Activated gamma-delta T cell (primary cell): Measurements from ENCODE around the gene MOSPD3.
"Not testable (repeated sequence)": the region's sequence is repeated elsewhere in the genome, so short reads cannot be mapped to it uniquely, and the experiment has no call there.

ENCODE experiments used
- DNase-seq: peaks from one replicate; lab custom pipeline; 2025; lab: John Stamatoyannopoulos, UW

MOSPD3 gene

DNA sequence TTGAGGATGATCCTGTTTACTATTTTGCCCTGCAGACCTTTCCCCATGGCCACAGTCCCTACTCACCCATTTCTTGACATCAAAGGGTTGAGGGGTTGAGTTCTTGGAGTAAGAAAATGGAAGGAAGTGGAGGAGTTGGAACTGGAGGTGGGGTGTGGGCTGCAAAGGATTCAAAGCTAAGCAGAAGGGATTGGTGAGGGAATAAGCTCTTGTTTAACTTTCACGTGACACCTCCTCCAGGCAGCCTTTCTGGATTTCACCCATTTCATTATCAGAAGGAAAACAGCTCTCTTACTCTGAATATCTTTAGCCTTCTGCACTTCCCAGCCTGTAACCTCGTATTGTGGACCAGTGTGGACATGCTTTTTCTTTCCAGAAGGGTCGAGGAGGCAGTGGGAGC is 13.7 kb downstream of the MOSPD3 start:
- no peak for DNase-seq

DNA sequence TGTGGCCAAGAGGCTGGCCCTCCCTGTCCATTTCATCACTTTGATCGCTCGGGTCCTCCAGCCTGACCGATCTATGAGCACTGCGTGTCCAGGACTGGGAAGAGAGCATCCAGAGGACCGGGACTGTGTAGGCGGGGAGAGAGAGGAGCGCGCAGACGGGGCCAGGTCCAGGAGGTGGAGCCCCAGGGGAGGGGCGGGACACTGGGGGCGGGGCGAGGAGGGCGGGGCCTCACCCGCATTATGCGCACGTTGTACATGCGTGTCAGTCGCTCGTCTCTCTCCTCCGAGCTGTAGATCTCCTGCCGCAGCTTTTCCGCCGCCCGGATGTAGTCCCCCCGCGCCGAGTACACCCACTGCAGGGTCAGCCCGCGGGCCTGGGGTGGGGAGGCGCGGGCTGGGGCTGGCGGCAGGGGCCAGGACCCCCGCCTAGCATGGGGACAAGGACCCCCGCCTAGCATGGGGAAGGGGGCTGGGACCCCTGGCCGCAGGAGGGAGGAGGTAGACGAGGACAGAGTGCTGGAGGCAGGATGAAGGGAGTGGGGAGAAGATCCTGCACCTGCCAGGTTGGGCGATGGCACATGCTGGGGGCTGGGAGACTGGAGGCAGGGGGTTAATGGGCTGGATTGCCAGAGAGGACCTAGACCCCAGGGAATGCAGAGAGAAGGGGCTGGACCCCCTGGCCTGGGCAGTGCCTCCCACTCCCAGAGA is 14.3 kb downstream of the MOSPD3 start:
- peak; percentile 81 for DNase-seq

DNA sequence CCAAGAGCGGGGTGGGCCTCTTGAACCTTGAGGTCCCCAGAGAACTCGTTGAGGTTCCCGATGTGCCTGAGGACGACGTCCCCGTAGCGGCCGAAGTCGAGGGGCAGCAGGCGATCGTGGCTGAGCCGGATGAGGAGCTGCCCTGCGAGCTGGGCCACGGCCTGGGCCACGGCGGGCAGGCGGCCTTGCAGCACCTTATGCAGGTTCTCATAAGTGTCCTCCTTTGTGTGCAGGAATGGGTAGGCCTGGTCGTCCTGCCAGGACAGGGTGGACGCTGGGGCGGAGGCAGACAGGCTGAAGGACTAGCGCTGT is 14.9 kb downstream of the MOSPD3 start:
- DNase-seq = no peak

DNA sequence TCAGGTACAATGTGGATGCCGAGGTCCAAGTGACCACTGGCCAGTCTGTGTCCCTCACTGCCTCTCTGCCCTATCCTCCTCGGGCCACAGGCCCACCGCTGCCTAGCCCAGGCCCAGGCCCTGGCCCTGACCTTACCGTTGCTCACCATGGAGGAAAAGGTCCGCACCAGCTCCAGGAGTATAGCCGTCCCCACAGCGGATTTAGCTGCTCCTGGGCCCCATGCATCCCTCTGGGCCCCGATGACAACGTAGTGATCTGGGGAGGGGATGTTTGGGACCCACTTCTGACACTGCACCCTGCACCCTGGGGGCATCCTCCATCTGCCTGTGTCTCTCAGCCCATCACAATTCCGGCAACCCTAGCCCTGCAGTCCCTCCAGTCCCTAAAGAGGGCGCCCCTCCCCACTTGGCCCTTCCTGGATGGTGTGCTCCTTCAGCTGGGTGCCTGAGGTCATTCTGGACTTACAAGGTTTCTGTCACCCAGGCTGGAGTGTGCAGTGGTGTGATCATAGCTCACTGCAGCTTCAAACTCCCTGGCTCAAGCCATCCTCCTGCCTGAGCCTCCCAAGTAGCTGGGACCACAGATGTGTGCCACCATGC is 16.9 kb downstream of the MOSPD3 start:
- DNase-seq = no peak

DNA sequence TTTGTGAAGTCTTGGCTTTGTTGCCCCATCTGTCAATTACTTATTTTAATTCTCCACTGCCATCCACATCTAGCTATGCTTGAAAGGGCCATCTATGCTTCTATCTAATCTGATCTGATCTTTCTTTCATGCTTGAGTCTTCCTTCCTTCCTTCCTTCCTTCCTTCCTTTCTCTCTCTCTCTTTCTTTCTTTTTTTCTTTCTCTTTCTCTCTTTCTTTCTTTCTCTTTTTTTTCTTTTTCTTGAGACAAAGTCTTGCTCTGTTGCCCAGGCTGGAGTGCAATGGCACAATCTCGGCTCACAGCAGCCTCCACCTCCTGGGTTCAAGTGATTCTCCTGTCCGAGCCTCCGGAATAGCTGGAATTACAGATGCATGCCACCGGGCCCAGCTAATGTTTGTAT is 17.7 kb downstream of the MOSPD3 start:
- DNase-seq = no peak

DNA sequence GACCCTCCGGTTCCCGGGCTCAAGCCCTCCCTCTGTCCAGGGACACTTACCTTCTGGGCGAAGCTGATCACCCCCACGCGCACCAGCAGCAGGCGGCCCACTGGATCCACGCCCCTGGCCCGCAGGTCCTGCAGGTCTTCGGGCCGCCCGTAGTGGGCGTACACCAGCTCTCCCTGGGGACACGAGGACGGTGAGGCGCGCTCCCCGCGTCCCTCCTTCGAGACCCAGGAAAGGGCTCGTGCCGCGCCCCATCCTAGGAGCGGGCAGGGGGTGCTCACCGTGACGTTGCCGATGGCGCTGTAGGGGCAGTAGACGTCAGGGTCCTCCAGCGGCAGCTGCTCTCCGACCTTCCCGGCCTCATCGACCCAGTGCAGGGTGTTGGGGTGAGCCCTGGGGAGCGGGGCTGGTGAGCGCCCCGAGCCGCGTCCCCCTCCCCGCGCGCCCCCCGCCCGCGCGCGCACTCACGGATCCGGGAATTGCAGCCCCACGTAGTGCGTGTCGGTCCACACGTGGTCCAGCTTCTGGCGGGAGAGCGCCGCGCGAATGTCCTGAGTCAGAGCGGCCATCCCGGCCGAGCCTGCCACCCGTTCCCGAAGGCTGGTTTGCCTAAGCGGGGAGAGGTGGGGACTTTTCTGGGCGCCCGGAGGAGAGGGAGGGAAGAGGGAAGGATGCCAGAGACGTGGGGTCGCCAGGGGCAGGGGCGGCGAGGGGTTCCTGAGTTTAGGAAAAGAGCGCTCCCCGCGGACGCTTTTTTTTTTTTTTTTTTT is 20.8 kb downstream of the MOSPD3 start:
- DNase-seq = peak; percentile 29

DNA sequence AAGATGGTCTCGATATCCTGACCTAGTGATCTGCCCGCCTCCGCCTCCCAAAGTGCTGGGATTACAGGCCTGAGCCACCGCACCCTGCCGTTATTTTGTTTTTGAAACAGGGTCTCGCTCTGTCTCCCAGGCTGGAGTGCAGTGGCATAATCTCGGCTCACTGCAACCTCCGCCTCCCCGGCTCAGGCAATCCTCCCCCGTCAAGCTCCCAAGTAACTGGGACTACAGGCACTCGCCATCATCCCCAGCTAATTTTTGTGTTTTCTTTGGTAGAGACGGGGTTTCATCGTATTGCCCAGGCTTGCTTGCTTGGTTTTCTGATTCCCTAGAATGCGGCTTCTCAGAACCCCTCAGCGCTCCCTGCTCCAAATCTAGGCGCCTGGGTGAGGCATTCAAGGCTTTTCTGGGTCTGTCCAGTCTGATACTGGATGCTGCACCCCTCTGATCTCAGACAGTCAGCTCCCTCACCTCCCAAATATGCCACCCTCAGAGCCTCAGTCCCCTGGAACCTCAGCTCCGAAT is 27.7 kb downstream of the MOSPD3 start:
- DNase-seq = no peak

DNA sequence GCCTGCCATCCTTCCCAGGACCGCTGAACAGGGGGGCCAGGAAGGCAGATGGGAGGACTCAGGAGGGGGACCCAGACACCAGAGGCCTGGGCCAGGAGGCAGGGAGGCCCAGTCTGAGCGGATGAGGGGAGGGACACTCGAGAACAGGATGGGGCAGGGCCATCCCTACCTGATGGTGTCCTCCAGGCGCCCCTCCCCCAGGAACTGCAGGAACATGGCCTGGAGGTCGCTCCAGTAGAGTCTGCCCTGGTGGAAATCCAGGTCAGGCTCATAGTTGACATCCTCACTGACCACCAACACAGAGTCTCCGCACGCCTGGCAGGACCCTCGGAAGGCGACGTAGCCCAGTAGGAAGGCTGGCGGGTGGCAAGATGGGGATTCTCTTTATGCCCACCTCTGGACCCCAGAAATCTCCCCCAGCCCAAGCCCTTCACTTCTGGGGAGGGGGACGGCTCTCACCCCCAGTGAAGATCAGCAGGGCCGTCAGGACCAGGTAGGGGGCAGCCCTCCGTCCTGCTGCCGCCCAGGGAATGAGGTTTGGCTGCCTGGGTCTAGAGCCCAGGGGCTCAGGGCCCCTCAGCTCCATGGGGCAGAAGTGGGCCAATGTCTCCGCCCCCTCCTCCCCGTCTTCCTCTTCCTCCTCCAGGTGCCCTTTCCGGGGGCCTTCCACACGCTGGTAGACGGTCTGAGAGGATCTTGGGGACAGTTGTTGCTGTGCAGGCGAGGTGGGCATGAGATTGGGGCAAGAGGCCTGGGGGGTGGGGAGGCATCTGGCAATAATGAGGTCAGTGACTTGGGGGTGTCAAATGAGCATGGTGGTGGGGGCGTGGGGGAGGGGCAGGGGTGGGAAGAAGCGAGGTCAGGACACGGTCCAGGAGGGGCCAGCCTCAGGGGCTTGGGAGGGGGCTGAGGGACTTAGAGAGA is 28.4 kb downstream of the MOSPD3 start:
- no peak for DNase-seq

DNA sequence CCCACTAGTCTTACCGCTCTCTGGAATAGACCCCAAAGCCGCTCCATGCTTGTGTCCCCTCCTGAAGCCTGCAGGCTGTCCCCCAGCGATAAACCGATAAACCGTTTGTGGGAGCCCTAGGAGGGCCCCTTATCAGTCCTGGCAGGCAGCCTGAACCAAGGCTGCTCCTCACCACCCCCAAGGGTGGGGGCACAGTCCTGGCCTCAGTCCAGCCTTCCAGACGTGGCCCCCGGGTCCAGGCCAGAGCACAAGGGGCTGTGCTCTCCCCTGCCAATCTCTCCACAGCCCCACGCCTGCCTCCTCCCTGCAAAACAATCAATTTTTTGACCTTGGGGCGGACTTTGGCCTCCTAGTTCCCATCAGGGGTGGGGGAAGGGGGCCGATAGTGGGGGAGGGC is 29.1 kb downstream of the MOSPD3 start, which contains the start of gene TFR2:
Gene TFR2, minus strand, starts transcription at position 90 of the 397 bp plus-strand sequence. Its CDS starts 43 bp downstream, at position 47.
- no peak for DNase-seq

DNA sequence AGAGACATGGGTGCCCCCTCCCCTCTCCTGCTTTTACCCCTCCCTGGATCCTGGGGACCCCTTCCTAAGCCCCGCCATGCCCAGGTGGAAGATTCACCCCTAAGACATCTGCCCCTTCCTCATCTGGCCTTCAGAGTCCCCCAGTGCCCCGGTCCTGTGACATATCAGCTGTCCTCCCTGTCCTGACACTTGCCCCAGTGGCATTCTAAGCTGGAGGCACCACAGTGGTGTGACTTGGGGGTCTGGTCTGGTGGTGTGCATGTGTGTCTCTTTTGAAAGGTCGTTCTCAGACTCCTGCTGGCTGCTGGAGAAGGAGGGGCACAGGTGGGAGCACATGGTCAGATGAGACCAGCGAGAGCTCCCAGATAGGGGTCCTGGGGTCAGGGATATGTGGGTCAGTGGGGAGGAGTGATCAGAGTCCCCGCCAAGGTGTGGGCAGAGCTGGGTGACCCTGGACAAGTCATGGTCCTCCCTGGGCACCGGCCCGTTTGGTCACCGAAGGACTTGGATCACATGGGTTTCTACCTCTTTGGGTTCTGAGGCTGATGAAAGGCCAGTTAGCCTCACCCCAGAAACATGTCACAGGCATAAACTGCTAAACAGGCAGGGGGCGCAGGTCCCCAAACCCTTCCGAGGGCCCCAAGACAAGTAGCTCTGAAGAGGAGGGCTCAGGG is 29.7 kb downstream of the MOSPD3 start:
- DNase-seq = no peak

DNA sequence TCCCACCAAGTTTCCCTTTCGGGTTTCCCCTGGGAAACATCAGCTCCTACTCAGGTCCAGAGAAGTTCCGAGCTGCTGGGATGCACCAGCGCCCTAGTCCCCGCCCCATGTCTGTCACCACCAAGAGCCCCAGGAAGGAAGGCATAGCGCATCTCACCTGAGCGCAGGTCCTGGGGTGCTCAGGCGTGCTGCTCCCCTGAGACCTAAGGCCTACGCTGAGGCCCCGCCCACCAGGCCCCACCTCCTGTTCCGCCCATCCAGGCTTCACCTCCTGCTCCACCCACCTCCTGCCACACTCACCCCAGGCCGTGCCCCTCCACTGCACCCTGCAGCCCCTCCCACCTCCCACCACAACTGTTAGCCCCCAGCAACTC is 30.2 kb downstream of the MOSPD3 start:
- DNase-seq = no peak

DNA sequence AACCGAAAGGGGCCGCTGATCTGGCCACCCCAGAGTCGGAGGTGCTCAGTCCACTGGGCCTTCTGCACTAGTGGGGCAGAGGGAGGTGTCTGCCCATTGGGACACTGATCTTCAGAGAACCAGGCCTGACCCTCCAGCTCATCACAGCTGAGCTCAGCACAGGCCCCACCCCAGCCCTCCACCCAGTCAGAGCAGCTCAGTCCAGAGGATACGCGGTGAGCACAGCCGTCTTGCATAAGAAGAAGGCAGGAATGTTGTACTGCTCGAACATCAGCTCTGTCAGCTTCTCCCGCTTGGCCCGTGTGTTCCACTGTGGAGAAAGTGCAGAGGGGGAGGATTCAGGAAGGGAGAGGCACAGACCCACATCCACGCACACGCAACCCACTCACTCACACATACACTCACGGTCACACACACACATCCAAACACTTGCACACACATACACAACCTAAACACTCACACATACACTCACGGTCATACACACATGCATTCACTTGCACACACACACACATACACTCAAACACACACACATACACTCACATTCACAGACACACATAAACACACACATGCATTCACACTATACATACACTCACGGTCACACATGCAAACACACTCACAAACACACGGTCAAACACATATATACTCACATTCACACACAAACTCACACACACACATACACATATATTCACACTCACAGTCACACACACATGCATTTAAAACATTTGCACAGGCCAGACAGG is 37.7 kb downstream of the MOSPD3 start:
- DNase-seq = no peak

DNA sequence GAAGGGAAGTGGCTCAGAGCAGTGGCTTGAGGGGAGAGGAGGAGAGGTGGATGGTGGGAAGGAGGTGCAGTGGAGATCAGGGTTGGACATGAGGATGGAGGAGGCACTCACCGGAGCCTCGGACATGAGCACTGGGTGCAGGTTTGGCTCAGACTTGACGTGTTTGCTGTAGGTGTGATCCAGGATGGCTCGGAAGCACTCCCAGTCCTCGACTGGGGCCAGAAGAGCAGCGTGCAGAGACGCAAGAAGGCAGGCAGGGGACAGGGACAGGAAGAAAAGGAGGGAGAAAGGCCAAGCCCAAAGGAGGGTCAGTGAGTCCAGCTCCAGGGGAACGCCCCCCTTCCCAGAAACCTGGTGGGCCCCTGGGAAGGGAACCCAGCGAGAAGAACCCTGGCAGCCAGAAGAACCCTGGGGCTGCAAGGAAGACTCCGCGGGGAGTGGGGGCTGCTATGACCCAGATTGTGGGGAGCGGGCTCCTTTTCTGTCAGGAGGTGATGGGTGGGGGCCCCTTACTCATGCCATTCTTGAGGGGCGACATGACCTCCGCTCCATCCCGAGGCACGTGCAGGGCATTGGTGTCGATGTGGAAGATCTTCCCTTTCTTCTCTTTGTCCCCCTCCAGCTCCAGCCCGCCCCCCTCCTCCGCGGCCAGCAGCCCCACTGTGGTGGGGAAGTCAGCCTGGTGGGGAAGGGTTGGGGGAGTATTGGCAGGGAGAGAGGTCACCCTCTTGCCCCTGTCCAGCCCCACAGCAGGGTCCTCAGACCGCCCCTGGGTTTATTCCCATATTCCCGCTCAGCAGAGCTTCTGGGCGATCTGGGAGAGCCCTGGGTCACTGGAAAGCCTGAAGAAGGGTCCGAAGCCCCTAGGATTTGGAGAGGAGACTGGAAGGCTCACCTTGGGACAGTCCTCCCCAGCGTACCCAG is 42.8 kb downstream of the MOSPD3 start:
- no peak for DNase-seq

DNA sequence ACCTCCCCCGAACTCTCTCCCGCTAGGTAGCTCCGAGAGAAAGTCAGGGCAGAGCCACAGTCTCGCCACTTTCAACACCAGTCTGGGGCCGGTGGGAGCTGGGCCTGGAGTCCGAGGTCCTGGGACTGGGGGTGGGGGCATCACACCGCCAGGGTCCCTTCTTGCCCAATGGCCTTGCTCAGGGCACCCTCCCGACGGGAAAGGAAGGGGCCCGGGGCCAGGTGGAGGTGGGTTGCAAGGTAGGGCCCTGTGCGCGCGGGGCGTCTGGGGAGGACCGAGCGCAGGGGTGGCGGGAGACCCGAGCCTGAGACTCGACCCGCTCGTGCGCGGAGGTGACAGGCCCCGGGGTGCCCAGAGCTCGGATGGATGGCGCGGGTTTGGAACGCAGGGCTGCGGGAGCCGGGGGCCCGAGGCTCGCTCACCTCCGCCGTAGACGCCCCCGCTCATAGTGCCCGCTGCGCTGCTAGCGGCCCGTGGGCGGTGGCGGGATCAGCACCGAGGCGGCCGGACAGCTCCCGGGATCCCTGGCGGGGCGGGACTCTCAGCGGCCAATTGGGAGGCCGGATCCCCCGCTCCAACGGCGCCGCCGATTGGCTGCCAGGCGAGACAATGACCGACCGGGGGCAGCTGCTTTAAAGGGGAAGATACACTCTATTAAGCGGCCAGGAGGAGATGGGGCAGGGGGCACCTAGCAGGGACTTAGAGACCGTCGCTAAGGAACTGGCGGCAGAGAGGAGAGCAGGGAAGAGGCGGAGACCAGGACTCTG is 43.8 kb downstream of the MOSPD3 start, which contains the start of gene ACTL6B:
Gene ACTL6B, minus strand, starts transcription at position 541 of the 767 bp plus-strand sequence. Its CDS starts 94 bp downstream, at position 447.
- DNase-seq = peak; percentile 31

DNA sequence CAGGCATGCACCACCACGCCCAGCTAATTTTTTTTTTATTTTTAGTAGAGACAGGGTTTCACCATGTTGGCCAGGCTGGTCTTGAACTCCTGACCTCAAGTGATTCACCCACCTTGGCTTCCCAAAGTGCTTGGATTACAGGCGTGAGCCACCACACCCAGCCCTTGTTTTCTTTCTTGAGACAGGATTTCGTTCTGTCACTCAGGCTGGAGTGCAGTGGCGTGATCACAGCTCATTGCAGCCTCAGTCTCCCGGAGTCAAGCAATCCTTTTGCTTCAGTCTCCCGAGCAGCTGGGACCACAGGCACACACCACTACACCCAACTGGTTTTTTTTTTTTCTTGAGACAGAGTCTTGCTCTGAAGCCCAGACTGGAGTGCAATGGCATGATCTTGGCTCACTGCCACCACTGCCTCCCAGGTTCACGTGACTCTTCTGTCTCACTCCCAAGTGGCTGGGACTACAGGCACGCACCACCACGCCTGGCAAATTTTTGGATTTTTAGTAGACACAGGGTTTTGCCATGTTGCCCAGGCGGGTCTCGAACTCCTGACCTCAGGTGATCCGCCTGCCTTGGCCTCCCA is 49.9 kb downstream of the MOSPD3 start:
- DNase-seq = not testable (repeated sequence)
